Heart left ventricle (tissue), 16 donors: Measurements from ENCODE around the gene PPP1R2. TPM values are rescaled to one million over a fixed set of nuclear protein-coding genes. Genes with fewer than 3 reads are reported as not detected.

ENCODE experiments used
- ATAC-seq, 4 donors: fragments of 200-7000 bp; cut with Tn5 transposase; one replicate each; pipeline ENCODE4 v1.9.1; 2020 to 2022; ENCODE audit warnings: moderate library complexity in 4 of 4, mild to moderate bottlenecking in 3 of 4, moderate number of reproducible peaks in 1 of 4
- DNase-seq, 5 donors: peaks; one replicate each; pipeline ENCODE4 v3.0.0-alpha.2; 2020
- H3K27ac ChIP-seq, 12 donors: fragments of 200-600 bp; sonication (generic) in 4 of 12; one replicate each; pipeline versions ENCODE4 v1.5.0 to v1.8.0; 2016 to 2022; ENCODE audit warnings: mild to moderate bottlenecking in 2 of 12
- H3K27me3 ChIP-seq, 9 donors: fragments of 200-600 bp; sonication (generic) in 2 of 9; one replicate each; pipeline versions ENCODE4 v1.5.1 to v1.8.0; 2016 to 2022; ENCODE audit warnings: mild to moderate bottlenecking in 3 of 9
- H3K36me3 ChIP-seq, 9 donors: fragments of 200-600 bp; sonication (generic) in 2 of 9; one replicate each; pipeline versions ENCODE4 v1.5.0 to v1.8.0; 2018 to 2022; ENCODE audit warnings: mild to moderate bottlenecking in 2 of 9
- H3K4me1 ChIP-seq, 12 donors: fragments of 200-600 bp; sonication (generic) in 4 of 12; one replicate each; pipeline versions ENCODE4 v1.5.0 to v1.8.0; 2016 to 2022; ENCODE audit warnings: mild to moderate bottlenecking in 3 of 12
- H3K4me3 ChIP-seq, 12 donors: fragments of 200-600 bp; sonication (generic) in 4 of 12; one replicate each; pipeline versions ENCODE4 v1.5.0 to v1.8.0; 2017 to 2022; ENCODE audit warnings: mild to moderate bottlenecking in 9 of 12, moderate library complexity in 4 of 12
- H3K9me3 ChIP-seq, 12 donors: fragments of 200-600 bp; sonication (generic) in 4 of 12; one replicate each; pipeline versions ENCODE4 v1.5.0 to v1.8.0; 2016 to 2022; ENCODE audit warnings: mild to moderate bottlenecking in 1 of 12
- CTCF ChIP-seq, 12 donors: fragments of 200-600 bp; sonication (generic) in 4 of 12; IDR thresholded peaks; one replicate each; pipeline versions ENCODE4 v1.5.0 to v1.8.0; 2018 to 2022; ENCODE audit warnings: antibody characterized with exemption in 12 of 12, mild to moderate bottlenecking in 5 of 12
- POLR2A ChIP-seq, 2 donors: fragments of 450-650 bp; IDR thresholded peaks; one replicate each; pipeline ENCODE4 v1.6.1; 2017; ENCODE audit warnings: antibody characterized with exemption in 2 of 2, mild to moderate bottlenecking in 2 of 2, moderate library complexity in 2 of 2
- WGBS, 4 donors: extraction: QIAGEN DNeasy Blood & Tissue Kit in 2 of 4; methylation state at CpG; one replicate each; pipeline versions ENCODE4 v1.1.5 to v1.1.7; 2013 to 2018; 5-methylcytosine and 5-hydroxymethylcytosine counted together
- intact Hi-C, 10 donors: fragments of 100-400 bp; cut with DNase I; formaldehyde crosslinking; loops; one replicate each; pipeline versions ENCODE4 v1.11.1 to v1.14.2; 2022
- polyA plus RNA-seq, 2 donors: library from polyadenylated mRNA; stranded (reverse); fragments of 200-250 nt; gene quantifications; one replicate each; pipeline ENCODE4 v1.2.3, GENCODE V29; 2013
- total RNA-seq, 9 donors: library from RNA; depleted of rRNA in 2 of 9; stranded (reverse); fragments of >200 nt in 2 of 9; fragmentation: NEBNext Ultra II Directional in 3 of 9; extraction: Animal tissue kit (Norgen Biotek cat#: 25700) in 3 of 9; gene quantifications; one replicate each; pipeline versions ENCODE4 v1.1.0 to v1.2.4, GENCODE V29; 2016 to 2023
- donor health status: ischemic (EF 13 %, LVEDD 7.1; RV severe dilation, severe dysfunction).
- donor health status: healthy with polysubstance abuse.
- donor health status: DM: no; HTN: yes; CAD: no.
- donor health status: DM: no; HTN: no; CAD: no.
- donor health status: ischemic (EF 25% LVEDD 6.9; RV normal size, moderate dysfunction).
- donor health status: ischemic (EF 25% LVEDD 5.7; RV mildly dilated, moderate dysfunction).
- donor health status: healthy.
- donor health status: DM: yes; HTN: yes; CAD: no.
- donor health status: ischemic (EF 35%, LVEDD 5.7; RV mildly dilated, moderate dysfunction).
- donor health status: nonischemic (EF 11% LVEDD 7.7; RV severe dilation, severe dysfunction).
- donor health status: DM: yes; HTN: yes; CAD: no.
- donor health status: PGD.
- donor health status: ischemic (EF 29% LVEDD 5.4; RV normal size, mild dysfunction).
- donor health status: nonischemic (EF 23%, LVEDD 6.1; RV moderate dilation, normal function).

The PPP1R2 gene
- total and polyA plus RNA-seq, 11 donors = 16.8 to 63.6 (median 43.9) TPM

GRCh38 chr3:195542316-195542697 lies 818 bp downstream of the PPP1R2 start:
- intact Hi-C loops = no loop called here
- H3K9me3 ChIP-seq = no peaks in the 10 kb centered on the region
- no peaks in the 10 kb centered on the region for H3K27me3 ChIP-seq
- DNase-seq (no peak), ATAC-seq (no peak)
- H3K36me3 ChIP-seq = no peaks in the 10 kb centered on the region
- 0 to 1% (median 1%) methylated on average over 5 of the region's 5 CpGs for WGBS, 4 donors
- TF ChIP-seq CTCF (IDR thresholded peaks at IDR 0.05) = no peak
- no peak for TF ChIP-seq POLR2A (IDR thresholded peaks at IDR 0.05)
- H3K4me1 ChIP-seq = peaks cover 3 to 86% (median 68%) of the 10 kb centered on the region in 12 donors
- H3K4me3 ChIP-seq = peak overlapping the region; percentile 74 to 98 (median 88)
- H3K27ac ChIP-seq = peak overlapping the region in 11 of 12 donors; percentile 89 to 97 (median 94)

GRCh38 chr3:195540511-195540910 lies 2.6 kb downstream of the PPP1R2 start:
- no peak for DNase-seq
- peaks cover 3 to 75% (median 57%) of the 10 kb centered on the region in 12 donors for H3K4me1 ChIP-seq
- ATAC-seq = no peak
- no peaks in the 10 kb centered on the region for H3K27me3 ChIP-seq
- no peaks in the 10 kb centered on the region for H3K36me3 ChIP-seq
- H3K9me3 ChIP-seq = no peaks in the 10 kb centered on the region
- WGBS, 4 donors = 45 to 56% (median 47%) methylated on average over 6 of the region's 6 CpGs
- intact Hi-C loops = no loop called here
- H3K27ac ChIP-seq = no peak overlapping the region
- no peak for TF ChIP-seq POLR2A (IDR thresholded peaks at IDR 0.05)
- TF ChIP-seq CTCF (IDR thresholded peaks at IDR 0.05) = no peak
- H3K4me3 ChIP-seq = peak overlapping the region in 7 of 12 donors; percentile 74 to 98 (median 94)

- DNase-seq (no peak), ATAC-seq (no peak)
- intact Hi-C loops = no loop called here
- Histone ChIP-seq H3K4me1 (peaks cover 3 to 70% (median 54%) of the 10 kb centered on the region in 12 donors), H3K27ac (no peak overlapping the region), H3K36me3 (no peaks in the 10 kb centered on the region), H3K27me3 (no peaks in the 10 kb centered on the region), H3K9me3 (no peaks in the 10 kb centered on the region), H3K4me3 (peak overlapping the region in 4 of 12 donors; percentile 3 to 98 (median 45))
- TF ChIP-seq CTCF (IDR thresholded peaks at IDR 0.05) = no peak
- no peak for TF ChIP-seq POLR2A (IDR thresholded peaks at IDR 0.05)
- 60 to 74% (median 65%) methylated on average over 8 of the region's 8 CpGs for WGBS, 4 donors
Observed at GRCh38 chr3:195540027-195540426, 3.1 kb downstream of the PPP1R2 start.

GRCh38 chr3:195539479-195539878 lies 3.6 kb downstream of the PPP1R2 start:
- H3K27me3 ChIP-seq = no peaks in the 10 kb centered on the region
- no peaks in the 10 kb centered on the region for H3K36me3 ChIP-seq
- peaks cover 3 to 65% (median 49%) of the 10 kb centered on the region in 12 donors for H3K4me1 ChIP-seq
- no peaks in the 10 kb centered on the region for H3K9me3 ChIP-seq
- DNase-seq = no peak
- WGBS, 4 donors = 90 to 91% (median 90%) methylated on average over 5 of the region's 5 CpGs
- no peak overlapping the region for H3K4me3 ChIP-seq
- ATAC-seq = no peak
- H3K27ac ChIP-seq = no peak overlapping the region
- no peak for TF ChIP-seq POLR2A (IDR thresholded peaks at IDR 0.05)
- no peak for TF ChIP-seq CTCF (IDR thresholded peaks at IDR 0.05)
- intact Hi-C loops = no loop called here
